GM23248 (cell line): Measurements from ENCODE around the gene DPP6.

Experiments used
- EZH2 ChIP-seq: fragments of 200-600 bp; sonication (generic); IDR thresholded peaks from 2 replicates; pipeline ENCODE4 v1.6.1; 2018; ENCODE audit warnings: antibody characterized with exemption, mild to moderate bottlenecking; ENCODE audit not compliant: insufficient read depth, poor library complexity, severe bottlenecking
- EZH2phosphoT487 ChIP-seq: fragments of 200-600 bp; sonication (generic); IDR thresholded peaks from 2 replicates; pipeline ENCODE4 v1.6.1; 2018; ENCODE audit warnings: antibody characterized with exemption, moderate library complexity, mild to moderate bottlenecking, low read depth; ENCODE audit not compliant: insufficient read depth

GRCh38 chr7:154342971-154343633 is 290.9 kb downstream of the DPP6 start:
- TF ChIP-seq EZH2 (no peak), EZH2phosphoT487 (no peak)
